Measurements from ENCODE around the gene ARNT2. TPM values are rescaled to one million over a fixed set of nuclear protein-coding genes. Genes with fewer than 3 reads are reported as not detected.
"Not testable (repeated sequence)": the region's sequence is repeated elsewhere in the genome, so short reads cannot be mapped to it uniquely, and the experiment has no call there.

The ARNT2 gene
- total and polyA plus RNA-seq, 12 donors, result 0.71 to 6.7 (median 4.0) TPM

DNA sequence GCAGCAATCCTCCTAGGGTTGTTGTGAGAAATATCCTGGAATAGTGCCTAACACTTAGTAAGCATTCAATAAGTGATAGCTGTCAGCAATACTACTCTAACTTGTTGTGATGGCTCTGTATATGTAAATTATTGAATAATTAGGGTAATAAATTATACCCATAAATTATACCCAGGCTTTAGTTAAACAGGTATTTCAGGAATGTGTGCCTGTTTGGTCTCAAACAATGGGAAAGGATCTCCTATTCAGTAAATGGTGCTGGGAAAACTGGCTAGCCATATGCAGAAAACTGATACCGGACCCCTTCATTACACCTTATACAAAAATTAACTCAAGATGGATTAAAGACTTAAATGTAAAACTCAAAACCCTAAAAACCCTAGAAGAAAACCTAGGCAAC is 14.8 kb upstream of the ARNT2 start:
- peaks cover 0 to 10% (median 0%) of the 10 kb centered on the region in 11 donors for H3K9me3 ChIP-seq
- DNase-seq (no peak), ATAC-seq (no peak)
- H3K27me3 ChIP-seq, result peaks cover 0 to 18% (median under 1%) of the 10 kb centered on the region in 7 donors
- intact Hi-C loops (cut with DNase I), result no loop called here
- TF ChIP-seq, protein P1, sequence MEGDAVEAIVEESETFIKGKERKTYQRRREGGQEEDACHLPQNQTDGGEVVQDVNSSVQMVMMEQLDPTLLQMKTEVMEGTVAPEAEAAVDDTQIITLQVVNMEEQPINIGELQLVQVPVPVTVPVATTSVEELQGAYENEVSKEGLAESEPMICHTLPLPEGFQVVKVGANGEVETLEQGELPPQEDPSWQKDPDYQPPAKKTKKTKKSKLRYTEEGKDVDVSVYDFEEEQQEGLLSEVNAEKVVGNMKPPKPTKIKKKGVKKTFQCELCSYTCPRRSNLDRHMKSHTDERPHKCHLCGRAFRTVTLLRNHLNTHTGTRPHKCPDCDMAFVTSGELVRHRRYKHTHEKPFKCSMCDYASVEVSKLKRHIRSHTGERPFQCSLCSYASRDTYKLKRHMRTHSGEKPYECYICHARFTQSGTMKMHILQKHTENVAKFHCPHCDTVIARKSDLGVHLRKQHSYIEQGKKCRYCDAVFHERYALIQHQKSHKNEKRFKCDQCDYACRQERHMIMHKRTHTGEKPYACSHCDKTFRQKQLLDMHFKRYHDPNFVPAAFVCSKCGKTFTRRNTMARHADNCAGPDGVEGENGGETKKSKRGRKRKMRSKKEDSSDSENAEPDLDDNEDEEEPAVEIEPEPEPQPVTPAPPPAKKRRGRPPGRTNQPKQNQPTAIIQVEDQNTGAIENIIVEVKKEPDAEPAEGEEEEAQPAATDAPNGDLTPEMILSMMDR (IDR thresholded peaks at IDR 0.05), result no peak
- no peak overlapping the region for H3K27ac ChIP-seq
- no peaks in the 10 kb centered on the region for H3K36me3 ChIP-seq
- 86 to 93% methylated on average over 1 of the region's 1 CpG for WGBS, 2 donors
- no peaks in the 10 kb centered on the region for H3K4me1 ChIP-seq
- no peak overlapping the region for H3K4me3 ChIP-seq

DNA sequence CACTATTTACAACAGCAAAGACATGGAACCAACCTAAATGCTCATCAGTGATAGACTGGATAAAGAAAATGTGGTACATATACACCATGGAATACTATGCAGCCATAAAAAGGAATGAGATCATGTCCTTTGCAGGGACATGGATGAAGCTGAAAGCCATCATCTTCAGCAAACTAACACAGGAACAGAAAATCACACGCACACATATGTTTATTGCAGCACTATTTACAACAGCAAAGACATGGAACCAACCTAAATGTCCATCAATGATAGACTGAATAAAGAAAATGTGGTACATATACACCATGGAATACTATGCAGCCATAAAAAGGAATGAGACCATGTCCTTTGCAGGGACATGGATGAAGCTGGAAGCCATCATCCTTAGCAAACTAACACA is 13.2 kb upstream of the ARNT2 start:
- H3K27ac ChIP-seq; H3K4me1 ChIP-seq; DNase-seq; H3K4me3 ChIP-seq; ATAC-seq; intact Hi-C loops (cut with DNase I); H3K9me3 ChIP-seq; H3K36me3 ChIP-seq: not testable (repeated sequence)
- WGBS, 2 donors, result 93 to 97% methylated on average over 1 of the region's 1 CpG
- peaks cover 0 to 23% (median 5%) of the 10 kb centered on the region in 7 donors for H3K27me3 ChIP-seq

DNA sequence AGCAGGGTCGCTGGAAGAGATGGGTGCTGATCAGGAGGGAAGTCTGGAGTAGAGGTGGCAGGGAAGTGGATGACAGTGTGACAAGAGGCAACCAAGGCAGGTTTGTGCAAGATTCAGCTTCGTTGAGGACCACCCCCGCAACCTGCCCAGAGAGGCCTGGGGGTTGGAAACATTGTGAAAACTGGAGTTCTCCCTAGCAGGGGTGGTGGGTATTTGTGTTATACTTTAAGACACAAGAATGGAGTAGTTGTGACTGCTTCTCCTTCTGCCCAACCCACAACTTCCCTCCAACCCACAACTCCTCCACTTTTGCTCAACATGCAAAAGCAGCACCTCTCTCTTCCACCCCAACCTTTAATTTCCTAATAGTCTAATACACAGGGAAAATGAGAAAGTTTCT is 8.6 kb upstream of the ARNT2 start:
- Histone ChIP-seq H3K9me3 (peaks cover 0 to 10% (median 0%) of the 10 kb centered on the region in 11 donors), H3K36me3 (no peaks in the 10 kb centered on the region), H3K4me3 (no peak overlapping the region), H3K27me3 (peaks cover 0 to 26% (median 5%) of the 10 kb centered on the region in 7 donors), H3K27ac (no peak overlapping the region), H3K4me1 (no peaks in the 10 kb centered on the region)
- no peak for DNase-seq
- WGBS, 2 donors, result 79 to 82% methylated on average over 3 of the region's 3 CpGs
- TF ChIP-seq, protein P1 (IDR thresholded peaks at IDR 0.05), result no peak
- intact Hi-C loops (cut with DNase I), result no loop called here
- ATAC-seq, result no peak

DNA sequence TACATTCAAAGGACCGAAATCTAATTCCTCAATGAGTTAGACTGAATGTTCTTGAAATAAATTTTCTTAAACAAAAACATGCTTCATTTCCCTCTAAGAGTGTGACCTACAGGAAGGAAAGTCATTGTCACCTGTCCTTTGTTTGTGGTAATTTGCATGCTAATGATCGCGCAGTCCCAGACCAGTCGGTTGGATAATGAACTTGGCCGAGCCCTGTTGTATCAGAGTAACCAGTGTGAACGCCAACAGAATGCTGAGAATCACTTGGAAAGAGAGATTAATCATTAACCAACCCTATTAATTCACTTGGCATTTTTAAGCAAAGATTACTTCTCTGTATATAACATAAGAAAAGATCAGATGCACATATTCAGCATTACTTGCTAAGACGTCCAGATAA is 8.1 kb upstream of the ARNT2 start:
- no peak overlapping the region for H3K4me3 ChIP-seq
- TF ChIP-seq, protein P1 (IDR thresholded peaks at IDR 0.05), result no peak
- DNase-seq (no peak), ATAC-seq (no peak)
- peaks cover 0 to 26% (median 5%) of the 10 kb centered on the region in 7 donors for H3K27me3 ChIP-seq
- no peak overlapping the region for H3K27ac ChIP-seq
- WGBS, 2 donors, result 85 to 86% methylated on average over 7 of the region's 7 CpGs
- no peaks in the 10 kb centered on the region for H3K4me1 ChIP-seq
- no peaks in the 10 kb centered on the region for H3K36me3 ChIP-seq
- intact Hi-C loops (cut with DNase I), result no loop called here
- peaks cover 0 to 6% (median 0%) of the 10 kb centered on the region in 11 donors for H3K9me3 ChIP-seq

DNA sequence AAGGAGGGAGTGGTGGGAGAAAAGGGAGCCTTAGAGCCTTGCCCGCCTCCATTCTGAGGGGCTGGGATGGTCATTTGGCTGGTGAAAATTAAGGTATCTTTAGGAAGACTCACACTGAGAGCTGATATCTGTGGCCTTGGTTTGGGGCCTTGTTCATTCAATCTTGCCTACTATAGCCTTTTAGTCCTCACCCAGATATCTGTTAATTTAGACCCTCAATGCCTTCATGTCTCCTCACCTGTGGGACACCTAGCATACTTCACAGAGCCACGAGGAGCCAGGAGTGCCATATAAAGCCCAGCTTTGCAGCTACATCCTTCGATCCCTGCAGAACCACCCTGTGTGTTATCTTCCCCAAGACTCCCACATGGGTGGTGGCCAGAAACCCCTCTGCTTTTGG is 4.7 kb upstream of the ARNT2 start:
- intact Hi-C loops (cut with DNase I), result no loop called here
- Histone ChIP-seq H3K27ac (no peak overlapping the region), H3K36me3 (no peaks in the 10 kb centered on the region), H3K9me3 (no peaks in the 10 kb centered on the region), H3K4me1 (peaks cover 0 to 7% (median under 1%) of the 10 kb centered on the region in 9 donors), H3K4me3 (no peak overlapping the region), H3K27me3 (peaks cover 0 to 39% (median 16%) of the 10 kb centered on the region in 7 donors)
- TF ChIP-seq, protein P1 (IDR thresholded peaks at IDR 0.05), result no peak
- no peak for DNase-seq
- 87 to 94% methylated on average over 3 of the region's 3 CpGs for WGBS, 2 donors
- ATAC-seq, result no peak
